Measurements from ENCODE around the gene OLFM1.
"Not testable (repeated sequence)": the region's sequence is repeated elsewhere in the genome, so short reads cannot be mapped to it uniquely, and the experiment has no call there.

The OLFM1 gene

DNA sequence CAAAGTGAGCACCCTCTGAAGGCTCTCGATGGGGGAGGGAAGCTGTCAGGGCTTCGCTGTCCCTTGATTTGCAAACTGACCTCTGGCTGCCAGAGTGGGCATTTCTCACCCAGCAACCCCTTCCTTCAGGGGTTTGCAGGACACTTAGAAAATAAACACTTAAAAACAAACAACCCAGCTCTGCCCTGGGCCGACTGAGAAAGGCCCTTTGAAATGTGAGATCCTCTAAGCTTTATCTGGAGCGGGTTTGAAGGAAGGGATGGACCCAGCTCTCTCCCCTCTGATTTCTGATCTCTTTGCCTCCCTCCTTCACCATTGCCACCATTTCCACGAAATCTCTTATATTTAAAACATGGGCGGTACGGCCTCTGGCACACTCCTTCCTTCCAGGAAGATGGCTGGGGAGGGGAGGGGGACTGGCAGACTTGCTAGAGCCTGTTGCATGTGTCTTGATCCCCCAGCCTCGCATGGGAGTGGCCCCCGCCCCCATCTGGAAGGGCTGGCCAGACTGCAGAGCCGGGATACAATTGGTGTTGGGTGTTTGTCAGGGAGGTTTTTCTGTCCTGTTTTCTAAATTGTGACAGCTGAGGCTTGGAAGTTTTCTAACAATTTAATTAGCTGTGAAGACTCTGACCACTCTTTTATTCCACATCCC, 20.2 kb downstream of the OLFM1 start:
- DNase-seq (ENCODE audit: low spot score) = no peak

DNA sequence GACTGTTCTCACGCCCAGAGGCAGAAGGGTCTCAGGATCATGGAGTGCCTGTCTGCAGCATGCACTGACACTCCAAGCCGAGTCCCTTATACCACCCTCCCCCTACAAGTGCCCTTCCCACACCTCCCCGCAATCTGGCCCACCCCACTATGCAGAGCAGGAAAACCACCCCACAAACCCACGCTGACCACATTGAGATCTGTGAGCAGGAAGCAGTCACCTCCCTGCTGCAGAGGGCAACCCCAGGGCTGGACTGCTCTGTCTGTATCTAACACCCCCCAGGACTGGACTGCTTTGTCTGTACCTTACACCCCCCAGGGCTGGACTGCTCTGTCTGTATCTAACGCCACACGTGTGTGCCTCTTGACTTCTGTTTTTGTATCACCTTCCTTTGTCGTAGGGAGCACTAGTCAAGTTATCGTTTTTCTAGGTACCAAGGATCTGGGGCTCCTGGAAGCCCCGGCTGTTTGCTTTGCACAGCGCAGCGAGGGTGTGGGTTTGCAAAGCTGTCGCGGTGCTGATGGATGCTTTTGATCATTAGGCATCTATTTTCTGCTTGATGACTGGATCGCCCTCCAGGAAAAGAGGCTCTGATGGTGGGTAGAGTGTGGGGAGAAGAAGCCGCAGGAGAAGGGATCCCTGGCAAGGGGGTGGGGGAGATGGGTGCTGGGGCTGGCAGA, 21.5 kb downstream of the OLFM1 start:
- no peak for DNase-seq (ENCODE audit: low spot score)

GRCh38 chr9:135109650-135110049, 22.2 kb downstream of the OLFM1 start:
- no peak for DNase-seq (ENCODE audit: low spot score)

- no peak for DNase-seq (ENCODE audit: low spot score)
Measured at GRCh38 chr9:135110416-135110815, 22.9 kb downstream of the OLFM1 start.

DNA sequence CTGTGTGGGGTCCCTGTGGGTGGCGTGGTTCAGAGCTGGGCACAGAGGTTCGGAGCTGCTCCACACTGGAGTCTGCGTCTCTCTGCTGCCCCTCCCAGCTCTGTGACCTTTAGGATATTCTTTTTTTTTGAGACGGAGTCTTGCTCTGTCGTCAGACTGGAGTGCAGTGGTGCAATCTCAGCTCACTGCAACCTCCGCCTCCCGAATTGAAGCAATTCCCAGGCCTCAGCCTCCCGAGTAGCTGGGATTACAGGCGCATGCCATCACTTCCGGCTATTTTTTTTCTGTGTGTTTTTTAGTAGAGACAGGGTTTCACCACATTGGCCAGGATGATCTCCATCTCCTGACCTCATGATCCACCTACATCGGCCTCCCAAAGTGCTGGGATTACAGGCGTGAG, 24.1 kb downstream of the OLFM1 start:
- DNase-seq (ENCODE audit: low spot score) = not testable (repeated sequence)

GRCh38 chr9:135116371-135116770, 28.9 kb downstream of the OLFM1 start:
- DNase-seq (ENCODE audit: low spot score) = no peak

- no peak for DNase-seq (ENCODE audit: low spot score)
Measured at GRCh38 chr9:135116881-135117280, 29.4 kb downstream of the OLFM1 start.

- DNase-seq (ENCODE audit: low spot score) = no peak
Measured at GRCh38 chr9:135117281-135117680, 29.8 kb downstream of the OLFM1 start.

- no peak for DNase-seq (ENCODE audit: low spot score)
Measured at GRCh38 chr9:135119496-135120064, 32.1 kb downstream of the OLFM1 start.

DNA sequence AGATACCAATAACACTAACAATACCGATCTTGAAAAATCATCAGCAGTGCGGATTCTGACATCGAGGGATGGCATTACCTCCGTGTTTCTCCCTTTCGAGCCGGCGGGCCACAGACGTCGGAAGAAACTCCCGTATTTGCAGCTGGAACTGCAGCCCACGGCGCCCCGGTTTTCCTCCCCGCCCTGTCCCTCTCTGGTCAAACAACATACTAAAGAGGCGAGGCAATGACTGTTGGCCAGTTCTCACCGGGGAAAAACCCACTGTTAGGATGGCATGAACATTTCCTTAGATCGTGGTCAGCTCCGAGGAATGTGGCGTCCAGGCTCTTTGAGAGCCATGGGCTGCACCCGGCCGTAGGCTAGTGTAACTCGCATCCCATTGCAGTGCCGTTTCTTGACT, 32.8 kb downstream of the OLFM1 start:
- no peak for DNase-seq (ENCODE audit: low spot score)

DNA sequence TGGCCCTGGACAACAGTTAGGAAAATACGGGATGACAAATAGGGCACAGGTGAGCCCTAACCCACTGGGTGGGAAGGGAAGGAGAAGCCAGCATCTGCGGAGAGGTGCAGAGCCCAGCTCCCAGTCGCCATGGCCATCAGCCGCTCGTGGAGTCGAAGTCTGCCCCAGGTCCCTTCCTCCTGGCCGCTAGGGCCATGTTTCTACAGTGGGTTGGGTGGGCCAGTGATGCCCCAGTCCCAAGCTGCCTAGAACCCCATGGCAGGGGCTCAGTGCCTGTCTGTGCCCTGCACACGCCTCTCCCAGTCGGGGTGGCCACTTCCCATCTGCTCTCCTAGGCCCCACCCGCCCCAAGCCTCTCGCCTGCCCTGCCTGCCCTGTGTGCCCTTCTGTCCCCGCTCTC, 34.8 kb downstream of the OLFM1 start:
- no peak for DNase-seq (ENCODE audit: low spot score)

DNA sequence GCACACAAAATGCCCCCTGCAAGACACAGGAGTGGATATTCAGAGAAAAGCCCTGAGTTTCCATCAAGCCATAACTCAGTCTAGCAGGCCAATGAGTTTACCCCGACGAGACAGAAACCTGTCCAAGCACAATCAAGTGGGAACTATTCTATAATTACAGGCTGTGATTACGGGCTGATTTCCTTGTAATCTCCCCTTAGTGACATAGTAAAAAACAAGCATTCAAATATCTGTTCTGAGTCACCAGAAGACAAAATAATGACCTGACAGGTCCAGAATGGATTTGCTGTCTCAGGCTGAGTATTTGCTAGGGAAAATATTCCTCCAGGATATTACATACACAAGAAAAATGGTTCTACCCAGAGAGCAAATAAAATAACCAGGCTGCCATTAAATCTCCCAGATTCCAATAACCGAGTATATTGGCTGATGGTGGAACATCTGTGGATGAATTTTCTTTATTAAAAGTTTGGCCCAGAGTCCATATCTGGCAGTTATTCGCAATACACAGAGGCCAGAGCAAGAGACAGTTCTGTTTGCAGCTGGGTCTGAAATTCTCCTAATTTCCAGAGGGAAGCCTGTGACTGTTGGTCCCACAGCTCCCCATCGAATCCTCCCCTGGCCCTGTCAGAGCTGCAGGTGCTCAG, 35.8 kb downstream of the OLFM1 start:
- DNase-seq (ENCODE audit: low spot score) = no peak

GRCh38 chr9:135123773-135124134, 36.3 kb downstream of the OLFM1 start:
- no peak for DNase-seq (ENCODE audit: low spot score)

- DNase-seq (ENCODE audit: low spot score) = peak; percentile 11
Measured at GRCh38 chr9:135126451-135127187, 39.2 kb downstream of the OLFM1 start.

GRCh38 chr9:135127718-135128670, 40.5 kb downstream of the OLFM1 start:
- DNase-seq (ENCODE audit: low spot score) = no peak

DNA sequence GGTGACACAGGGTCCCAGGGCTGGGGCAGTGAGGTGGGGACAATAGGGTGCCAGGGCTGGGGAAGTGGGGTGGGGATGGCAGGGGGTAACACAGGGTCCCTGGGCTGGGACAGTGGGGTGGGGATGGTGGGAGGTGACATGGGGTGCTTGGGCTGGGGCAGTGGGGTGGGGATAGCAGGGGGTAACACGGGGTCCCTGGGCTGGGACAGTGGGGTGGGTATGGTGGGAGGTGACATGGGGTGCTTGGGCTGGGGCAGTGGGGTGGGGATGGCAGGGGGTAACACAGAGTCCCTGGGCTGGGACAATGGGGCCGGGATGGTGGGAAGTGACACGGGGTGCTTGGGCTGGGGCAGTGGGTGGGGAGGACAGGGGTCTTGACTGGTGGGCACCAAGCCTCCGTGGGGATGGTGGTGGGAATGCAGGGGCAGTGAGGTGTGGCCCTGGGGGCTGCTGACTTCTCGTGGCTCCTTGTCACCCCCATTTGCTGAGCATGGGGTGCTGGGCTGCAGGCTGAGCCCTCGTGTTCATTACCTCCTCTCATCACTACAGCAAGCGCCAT, 41.7 kb downstream of the OLFM1 start:
- DNase-seq (ENCODE audit: low spot score) = no peak

- DNase-seq (ENCODE audit: low spot score) = peak; percentile 3
Measured at GRCh38 chr9:135130207-135130976, 42.9 kb downstream of the OLFM1 start.

DNA sequence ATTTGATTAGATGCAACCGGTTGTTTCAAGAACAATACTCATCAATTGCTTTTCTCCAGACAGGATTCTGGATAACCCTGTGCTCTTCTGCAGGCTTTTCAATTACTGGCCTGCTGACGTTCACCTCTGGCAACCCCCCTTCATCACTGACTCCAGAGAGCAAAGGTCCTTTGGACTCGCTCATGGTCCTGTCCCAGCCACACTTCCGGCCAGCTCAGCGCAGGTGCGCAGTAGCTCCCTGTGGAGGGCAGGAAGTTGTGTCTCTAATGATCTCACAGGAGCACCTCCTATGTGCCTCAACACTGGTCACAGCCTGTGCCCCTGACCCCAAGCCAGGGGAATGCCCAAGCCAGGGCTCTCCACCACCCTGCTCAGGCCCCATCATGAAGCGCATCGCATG, 44.0 kb downstream of the OLFM1 start:
- no peak for DNase-seq (ENCODE audit: low spot score)

GRCh38 chr9:135132008-135132407, 44.5 kb downstream of the OLFM1 start:
- no peak for DNase-seq (ENCODE audit: low spot score)

Data from kidney tubule cell (primary cell).